Embryonic facial prominence (tissue), 1 donor: ENCODE results near the gene FEZF1.

Experiments
- DNase-seq: peaks from one replicate; pipeline ENCODE4 v3.0.0-alpha.2; 2016; ENCODE audit errors: extremely low spot score

Gene FEZF1

DNA sequence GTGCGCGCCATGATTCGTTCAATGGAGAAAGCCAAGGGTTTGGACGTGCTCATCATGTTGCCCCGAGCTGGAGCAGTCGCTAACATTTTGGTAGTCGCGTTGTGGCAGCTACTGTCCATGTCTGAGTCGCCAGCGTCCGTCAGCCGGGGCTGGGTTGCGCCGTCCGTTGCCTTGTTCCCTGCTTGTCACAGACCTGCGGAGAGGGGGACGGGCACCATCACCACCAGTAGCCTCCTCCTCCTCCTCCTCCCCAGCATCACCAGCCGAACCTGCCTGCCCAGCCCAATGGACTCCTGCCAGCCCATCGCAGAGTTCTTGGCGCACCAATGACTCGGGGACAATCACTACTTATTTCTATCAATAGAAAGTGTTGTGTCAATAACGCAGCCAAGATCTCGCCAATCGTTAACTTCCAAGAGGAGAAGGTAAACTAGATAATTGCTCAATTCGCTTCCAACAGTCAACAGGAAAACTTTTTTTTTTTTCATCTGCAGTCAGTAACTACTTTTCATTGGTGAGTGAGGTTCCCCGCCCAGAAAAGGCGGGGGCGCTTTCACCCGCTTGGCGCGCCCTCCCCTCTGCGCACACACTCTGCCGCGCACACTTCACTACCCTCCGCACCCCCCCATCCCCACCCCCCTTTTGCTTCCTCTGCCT, at the start of gene FEZF1:
Gene FEZF1, minus strand, starts transcription at position 432 of the 657 bp plus-strand sequence. Its CDS starts 313 bp downstream, at position 119.
- no peak for DNase-seq

- no peak for DNase-seq
Measured at GRCh38 chr7:122352454-122352853, 47.9 kb upstream of the FEZF1 start.

DNA sequence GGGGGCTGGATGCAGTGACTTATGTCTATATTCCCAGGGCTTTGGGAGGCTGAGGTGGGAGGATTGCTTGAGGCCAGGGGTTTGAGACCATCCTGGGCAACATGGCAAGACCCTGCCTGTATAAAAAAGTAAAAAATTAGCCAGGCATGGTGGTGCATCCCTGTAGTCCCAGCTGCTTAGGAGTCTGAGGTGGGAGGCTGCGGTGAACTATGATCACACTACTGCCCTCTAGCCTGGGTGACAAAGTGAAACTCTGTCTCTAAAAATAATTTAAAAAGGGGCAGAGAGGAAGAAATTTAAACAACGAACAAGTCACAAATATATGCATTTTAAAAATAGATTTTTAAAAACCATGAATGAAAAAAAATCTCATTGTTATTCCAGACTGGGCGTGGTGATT, 46.2 kb upstream of the FEZF1 start:
- no peak for DNase-seq

GRCh38 chr7:122344303-122344620, 39.7 kb upstream of the FEZF1 start:
- DNase-seq: no peak

DNA sequence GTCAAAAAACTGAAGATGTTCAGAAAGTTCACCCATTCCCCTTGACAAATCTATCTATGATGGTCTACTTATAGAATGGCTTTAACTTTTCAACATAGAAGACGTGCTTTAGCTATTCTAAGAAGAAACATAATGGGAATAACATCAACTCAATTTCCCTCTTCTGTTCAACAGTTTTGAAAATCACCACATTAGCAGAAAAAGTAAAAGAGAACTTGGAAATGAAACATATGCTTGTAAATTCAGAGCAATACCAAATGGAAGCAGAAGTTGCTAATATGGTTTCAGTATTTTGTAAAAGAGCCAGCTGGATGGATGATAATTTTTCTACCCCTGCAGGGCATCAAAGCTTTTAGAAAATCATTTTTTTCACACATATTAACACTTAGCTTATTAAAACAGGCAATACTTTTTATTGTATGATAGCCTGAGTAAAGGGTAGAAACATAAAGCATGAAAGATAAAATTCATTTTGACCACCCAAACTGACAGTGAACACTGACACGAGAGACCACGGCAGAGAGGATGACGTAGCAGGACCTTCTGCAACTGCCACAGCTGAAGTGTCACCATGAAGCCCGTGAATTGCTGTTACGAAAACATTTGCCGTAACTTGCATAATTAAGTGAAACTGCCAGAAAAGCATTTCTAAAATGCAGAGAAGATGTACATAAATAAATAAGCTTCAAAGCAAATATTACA, 39.2 kb upstream of the FEZF1 start:
- DNase-seq: no peak

- no peak for DNase-seq
Measured at GRCh38 chr7:122340427-122340826, 35.9 kb upstream of the FEZF1 start.

DNA sequence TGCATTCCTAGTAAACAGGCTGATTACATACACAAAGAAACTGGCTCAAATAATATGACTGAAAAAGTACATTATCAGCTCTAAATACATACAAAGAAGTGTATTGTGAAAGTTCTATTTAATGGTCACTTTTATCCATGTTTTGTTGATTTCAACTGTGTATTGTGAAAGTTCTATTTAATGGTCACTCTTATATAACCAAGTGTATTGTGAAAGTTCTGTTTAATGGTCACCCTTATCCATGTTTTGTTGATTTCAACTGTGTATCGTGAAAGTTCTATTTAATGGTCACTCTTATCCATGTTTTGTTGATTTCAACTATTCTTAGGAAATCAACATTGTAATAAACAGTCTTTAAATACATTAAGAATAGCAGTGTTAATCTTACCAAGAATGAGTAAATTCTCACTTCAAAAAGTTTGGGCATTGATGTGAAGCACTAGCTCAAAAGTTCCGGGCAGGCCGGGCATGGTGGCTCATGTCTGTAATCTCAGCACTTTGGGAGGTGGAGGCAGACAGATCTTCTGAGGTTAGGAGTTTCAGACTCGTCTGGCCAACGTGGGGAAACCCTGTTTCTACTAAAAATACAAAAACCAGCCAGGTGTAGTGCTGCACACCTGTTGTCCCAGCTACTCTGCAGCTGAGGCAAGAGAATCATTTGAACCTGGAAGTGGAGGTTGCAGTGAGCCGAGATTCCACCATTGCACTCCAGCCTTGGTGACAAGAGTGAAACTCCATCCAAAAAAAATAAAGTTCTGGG, 34.8 kb upstream of the FEZF1 start:
- no peak for DNase-seq

DNA sequence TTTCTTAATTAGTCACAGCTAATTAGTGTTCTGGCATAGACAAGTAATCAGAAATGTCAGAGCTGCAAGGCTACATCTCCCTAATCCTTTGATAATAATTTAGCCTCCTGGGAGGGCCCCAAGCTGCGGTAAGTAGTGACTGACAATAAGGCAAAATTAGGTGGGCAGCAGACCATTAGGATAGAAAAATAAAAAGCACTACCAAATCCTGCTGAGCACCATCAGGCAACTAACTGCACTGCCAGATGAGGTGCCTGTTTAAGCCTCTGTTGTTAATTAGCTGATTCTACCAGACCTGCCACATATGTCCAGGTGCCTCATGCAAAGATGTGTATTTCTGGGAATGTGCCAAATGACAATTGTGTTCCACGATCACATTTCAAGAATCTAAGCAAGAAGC, 32.5 kb upstream of the FEZF1 start:
- DNase-seq: no peak

GRCh38 chr7:122329145-122329802, 24.7 kb upstream of the FEZF1 start:
- DNase-seq: no peak

DNA sequence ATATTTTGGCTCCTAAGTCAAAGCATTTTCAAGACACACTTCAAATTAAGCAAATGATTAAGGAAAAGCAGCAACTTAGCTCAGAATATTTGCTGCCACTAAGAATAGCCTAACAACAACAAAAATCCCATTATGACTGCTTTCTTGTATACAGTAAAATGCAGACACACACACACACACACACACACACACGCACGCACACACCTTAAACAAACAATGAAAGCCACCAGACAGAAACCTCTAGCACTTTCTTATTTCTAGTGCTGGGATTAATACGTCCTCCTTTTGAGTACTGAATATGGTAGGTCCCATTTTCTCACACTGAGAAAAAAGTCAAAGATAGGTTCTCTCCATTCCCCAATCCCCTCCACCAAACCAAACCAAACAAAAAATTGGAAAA, 23.4 kb upstream of the FEZF1 start:
- DNase-seq: no peak

GRCh38 chr7:122316467-122317388, 12.2 kb upstream of the FEZF1 start:
- DNase-seq: no peak

GRCh38 chr7:122315507-122316466, 11.2 kb upstream of the FEZF1 start:
- no peak for DNase-seq

DNA sequence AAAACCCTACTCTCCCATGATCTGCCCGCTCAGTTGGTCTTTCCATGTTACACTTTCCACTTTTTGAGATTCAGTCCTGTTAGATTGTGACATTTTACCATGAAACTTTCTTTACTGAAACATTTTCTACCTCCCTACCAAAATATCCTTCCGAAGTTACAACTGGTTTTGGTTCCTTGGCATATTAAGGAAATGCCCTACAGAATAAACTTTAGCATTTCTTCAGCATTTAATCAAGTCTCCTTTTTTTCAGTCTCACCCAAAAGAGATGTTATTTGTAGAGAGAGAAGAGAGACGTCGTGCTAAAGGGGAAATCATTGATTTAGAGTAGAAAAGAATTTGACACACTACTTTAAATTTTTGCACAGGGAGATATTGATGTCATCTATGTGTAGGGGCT, 9.7 kb upstream of the FEZF1 start:
- no peak for DNase-seq

- DNase-seq: no peak
Measured at GRCh38 chr7:122312789-122313188, 8.2 kb upstream of the FEZF1 start.

DNA sequence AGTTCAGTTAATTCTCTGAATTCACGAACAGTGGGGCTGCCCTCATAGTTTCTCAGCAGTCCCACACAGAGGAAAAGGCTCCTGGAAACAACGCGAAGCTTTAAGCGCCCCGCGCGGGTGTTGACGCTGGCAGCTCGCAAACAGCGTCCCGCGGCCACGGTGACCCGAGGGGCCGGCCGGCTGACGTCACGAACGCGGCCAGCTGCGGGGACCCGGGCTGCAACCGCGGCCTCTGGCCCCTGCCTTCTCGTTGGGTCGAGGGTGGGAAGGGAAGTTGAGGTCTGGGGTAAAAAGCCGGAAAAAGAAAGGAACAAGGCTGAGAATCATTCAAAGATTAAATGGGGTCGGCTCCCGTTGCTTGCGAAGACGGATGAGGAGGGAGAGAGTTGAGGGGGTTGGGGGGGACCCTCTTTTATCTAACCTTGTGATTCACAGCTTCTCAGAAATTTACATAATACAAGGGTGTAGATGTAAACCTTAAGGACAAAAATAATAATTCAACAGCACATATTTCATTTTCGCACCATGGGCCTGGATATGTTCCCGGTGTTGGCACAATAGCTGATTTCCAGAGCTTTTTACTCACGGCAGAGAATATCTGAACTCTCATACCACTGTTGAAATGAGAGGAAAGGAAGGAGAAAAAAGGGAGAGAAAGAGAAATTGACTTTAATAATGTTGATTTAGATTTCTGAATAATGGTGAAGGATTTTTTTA, 7.3 kb upstream of the FEZF1 start:
- no peak for DNase-seq

- no peak for DNase-seq
Measured at GRCh38 chr7:122311050-122311700, 6.6 kb upstream of the FEZF1 start.

DNA sequence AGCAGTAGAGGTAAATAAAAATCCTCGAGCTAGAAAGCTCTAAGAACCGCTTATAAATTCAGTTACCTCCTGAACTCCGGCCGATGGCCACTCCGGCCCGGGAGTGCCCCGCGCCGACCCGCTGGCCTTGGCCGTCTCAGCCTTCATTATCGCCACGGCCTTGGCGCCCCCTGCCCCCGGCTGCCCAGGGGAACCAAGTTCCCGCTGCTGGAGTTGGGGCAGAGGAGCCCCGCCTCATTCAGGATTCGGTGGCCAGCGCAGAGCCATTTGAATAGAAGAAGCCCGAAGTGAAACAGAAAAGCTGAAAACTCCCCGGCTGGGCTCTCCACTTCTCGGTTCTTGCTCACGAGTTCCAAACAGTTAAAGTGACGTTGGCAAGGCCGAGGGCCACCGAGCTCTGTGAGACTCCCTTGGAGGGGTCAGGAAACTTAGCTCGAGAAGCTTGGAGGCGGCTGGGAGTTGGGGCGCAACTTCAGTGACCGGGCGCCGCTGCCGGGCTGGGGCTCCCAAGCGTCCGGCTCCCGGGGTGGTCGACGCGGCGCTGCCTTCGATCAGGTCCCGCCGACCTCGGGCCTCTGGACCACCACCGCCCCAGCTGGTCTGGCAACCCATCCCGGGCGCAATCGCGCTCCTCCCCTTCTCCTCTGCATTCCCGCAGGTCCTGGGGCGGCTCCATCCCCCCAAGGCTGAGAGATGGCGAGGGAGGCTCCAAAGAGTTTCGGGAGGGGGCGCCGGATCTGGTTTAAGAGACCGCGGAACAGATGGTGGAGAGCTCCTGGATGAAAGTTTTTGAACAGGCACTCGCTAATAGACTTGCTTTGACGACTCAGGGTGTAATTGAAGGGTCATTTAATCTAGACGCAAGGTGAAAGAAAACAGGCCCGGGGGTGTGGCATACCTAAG, 5.8 kb upstream of the FEZF1 start:
- DNase-seq: no peak

DNA sequence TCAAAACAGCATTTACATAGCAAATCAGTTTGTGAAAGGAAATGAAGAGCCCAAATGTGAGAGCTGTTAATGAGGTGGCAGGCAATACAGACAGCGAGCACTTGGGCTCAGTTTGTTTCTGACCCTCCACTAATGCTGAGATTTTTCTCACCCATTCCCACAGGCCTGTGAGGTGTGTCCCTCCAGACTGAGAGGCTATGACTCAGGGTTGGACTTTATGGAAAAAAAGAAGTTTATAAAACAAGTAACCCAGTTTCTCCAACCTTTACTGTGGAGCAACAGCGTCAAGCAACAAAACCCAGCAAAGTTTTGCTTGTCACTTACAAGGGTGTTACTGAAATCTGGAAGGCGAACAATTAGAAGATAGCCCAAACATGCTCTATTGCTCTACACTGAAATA, 4.9 kb upstream of the FEZF1 start:
- DNase-seq: no peak
